ENCODE measurements around the gene E2F4.

E2F4 gene

DNA sequence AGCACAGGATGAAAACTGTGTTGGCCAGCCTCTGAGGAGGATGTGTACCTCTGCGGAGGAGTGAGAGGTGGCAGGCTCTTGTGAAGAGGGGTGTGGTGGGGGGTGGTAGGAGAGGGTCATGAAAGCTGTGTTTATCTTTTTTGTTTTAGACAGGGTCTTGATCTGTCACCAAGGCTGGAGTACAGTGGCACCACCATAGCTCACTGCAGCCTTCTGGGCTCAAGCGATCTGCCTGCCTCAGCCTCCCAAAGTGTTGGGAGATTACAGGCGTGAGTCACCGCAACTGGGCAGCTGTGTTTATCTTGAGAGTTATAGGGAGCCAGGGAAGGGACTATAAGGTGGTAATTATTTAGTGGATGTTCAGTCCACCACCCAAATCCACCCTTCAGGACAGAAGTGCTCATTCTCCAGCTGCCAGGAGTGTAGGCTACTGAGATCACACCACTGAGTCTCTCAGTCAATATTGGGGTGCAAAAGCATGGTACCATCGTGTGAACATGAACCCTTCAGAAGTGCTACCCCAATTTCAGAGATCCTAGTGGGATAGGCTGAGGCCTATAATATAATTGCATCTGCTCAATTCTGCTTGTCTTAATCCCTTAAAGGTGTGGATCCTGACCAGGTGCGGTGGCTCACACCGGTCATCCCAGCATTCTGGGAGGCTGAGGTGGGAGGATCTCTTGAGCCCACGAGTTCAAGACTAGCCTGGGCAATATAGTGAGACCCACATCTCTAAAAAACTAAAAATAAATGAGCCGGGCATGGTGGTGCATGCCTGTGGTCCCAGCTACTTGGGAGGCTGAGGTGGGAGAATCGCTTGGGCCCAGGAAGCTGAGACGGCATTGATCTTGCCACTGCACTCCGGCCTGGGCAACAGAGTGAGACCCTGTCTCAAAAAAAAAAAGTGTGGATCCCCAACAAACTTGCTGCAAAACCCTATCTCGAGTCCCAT is 1.2 kb upstream of the E2F4 start:
- DNase-seq (ENCODE audit: low spot score) = no peak

DNA sequence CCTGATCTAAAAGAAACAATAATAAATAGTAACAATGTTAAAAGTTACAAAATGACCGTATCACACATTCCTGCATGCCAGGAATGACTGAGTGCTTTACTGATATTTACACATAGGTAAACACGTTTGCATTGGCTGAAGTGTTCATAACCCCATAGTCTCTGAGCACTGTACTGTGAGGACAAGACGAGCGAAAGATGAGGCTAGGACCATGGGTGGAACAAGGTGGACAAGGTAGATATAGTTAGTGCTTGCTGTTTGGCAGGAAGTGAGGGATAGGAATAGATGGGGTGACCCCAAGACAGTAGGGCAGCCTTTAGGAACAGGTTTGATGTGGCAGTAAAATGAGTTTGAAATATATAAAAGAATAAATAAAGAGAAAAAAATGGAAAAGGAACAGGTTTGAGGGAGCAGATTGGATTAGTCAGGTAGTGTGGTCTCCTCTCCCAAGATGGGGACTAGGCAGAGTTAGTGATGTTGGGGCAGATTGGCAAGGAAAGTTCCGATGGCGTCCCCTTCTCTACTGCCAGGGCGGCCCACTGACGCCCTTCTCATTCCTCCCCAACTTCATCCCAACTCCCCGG is 452 bp upstream of the E2F4 start:
- DNase-seq (ENCODE audit: low spot score) = no peak

DNA sequence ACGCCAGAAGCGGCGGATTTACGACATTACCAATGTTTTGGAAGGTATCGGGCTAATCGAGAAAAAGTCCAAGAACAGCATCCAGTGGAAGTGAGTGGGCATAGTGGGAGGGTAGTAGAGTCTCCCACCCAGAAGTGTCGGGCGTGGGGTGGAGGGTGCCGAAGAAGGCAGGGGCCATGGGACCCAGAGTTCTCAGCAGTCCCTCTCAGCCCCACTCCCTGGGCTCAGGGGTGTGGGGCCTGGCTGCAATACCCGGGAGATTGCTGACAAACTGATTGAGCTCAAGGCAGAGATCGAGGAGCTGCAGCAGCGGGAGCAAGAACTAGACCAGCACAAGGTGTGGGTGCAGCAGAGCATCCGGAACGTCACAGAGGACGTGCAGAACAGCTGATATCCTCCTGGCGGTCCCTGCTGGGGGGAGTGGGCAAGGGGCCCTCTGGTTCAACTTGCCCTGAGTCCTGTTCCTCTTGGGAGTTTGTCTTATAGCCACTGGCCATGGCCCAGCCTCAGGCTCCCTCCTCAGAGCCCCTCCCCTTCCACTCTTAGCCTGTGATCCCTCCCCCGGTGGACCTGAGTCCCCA is 916 bp downstream of the E2F4 start:
- no peak for DNase-seq (ENCODE audit: low spot score)

- DNase-seq (ENCODE audit: low spot score) = no peak
Measured at GRCh38 chr16:67193536-67193935, 1.6 kb downstream of the E2F4 start.

- no peak for DNase-seq (ENCODE audit: low spot score)
Measured at GRCh38 chr16:67194260-67194659, 2.3 kb downstream of the E2F4 start.

GRCh38 chr16:67195676-67196075 is 3.7 kb downstream of the E2F4 start:
- DNase-seq (ENCODE audit: low spot score) = no peak

- no peak for DNase-seq (ENCODE audit: low spot score)
Measured at GRCh38 chr16:67196881-67197280, 4.9 kb downstream of the E2F4 start.

DNA sequence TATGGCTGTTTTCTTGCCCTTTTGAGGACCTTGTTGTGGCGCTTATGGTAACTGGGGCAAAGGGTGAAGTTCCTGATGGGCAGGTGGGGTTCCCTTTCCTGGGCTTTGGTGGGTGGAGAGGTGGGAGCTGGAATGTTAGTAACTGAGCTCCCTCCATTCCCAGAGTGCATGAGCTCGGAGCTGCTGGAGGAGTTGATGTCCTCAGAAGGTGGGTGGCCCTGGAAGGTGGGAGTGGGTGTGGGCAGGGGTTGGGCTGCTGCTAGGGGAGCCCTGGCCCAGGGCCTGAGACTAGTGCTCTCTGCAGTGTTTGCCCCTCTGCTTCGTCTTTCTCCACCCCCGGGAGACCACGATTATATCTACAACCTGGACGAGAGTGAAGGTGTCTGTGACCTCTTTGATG is 5.7 kb downstream of the E2F4 start:
- DNase-seq (ENCODE audit: low spot score) = no peak

DNA sequence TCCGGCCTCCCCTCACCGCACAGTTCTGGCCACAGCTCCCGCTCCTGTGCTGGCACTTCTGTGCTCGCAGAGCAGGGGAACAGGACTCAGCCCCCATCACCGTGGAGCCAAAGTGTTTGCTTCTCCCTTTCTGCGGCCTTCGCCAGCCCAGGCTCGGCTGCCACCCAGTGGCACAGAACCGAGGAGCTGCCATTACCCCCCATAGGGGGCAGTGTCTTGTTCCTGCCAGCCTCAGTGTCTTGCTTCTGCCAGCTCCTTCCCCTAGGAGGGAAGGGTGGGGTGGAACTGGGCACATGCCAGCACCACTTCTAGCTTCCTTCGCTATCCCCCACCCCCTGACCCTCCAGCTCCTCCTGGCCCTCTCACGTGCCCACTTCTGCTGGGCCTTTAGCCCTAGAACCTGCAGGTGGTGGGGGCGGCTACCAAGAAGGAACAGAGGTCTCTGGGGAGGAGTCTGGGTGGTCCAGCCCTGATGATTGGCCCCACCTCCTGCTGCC is 6.3 kb downstream of the E2F4 start:
- no peak for DNase-seq (ENCODE audit: low spot score)

GRCh38 chr16:67199011-67199807 is 7.3 kb downstream of the E2F4 start, which contains the start of gene ELMO3:
ELMO3 (plus strand) TSS chr16:67199131; CDS start chr16:67199327, 196 bp downstream.
- no peak for DNase-seq (ENCODE audit: low spot score)

DNA sequence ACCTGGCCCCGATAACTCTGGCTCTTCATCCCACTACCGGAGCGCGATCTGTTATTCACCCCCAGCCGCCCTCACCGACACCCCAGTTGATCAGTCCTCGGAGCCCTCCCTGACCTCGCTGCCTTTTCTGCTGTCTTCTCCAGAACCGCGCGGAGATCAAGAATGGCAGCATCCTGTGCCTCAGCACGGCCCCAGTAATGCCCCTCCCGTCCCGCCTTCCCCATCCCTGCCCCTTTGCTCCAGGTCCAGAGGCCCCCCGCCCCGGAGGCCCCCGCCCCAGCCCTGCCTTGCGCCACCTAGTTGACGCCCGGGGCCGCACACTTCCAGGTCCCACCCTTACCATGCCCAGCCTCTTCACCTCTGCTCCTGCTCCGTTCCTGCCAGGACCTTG is 7.8 kb downstream of the E2F4 start:
- DNase-seq (ENCODE audit: low spot score) = no peak

DNA sequence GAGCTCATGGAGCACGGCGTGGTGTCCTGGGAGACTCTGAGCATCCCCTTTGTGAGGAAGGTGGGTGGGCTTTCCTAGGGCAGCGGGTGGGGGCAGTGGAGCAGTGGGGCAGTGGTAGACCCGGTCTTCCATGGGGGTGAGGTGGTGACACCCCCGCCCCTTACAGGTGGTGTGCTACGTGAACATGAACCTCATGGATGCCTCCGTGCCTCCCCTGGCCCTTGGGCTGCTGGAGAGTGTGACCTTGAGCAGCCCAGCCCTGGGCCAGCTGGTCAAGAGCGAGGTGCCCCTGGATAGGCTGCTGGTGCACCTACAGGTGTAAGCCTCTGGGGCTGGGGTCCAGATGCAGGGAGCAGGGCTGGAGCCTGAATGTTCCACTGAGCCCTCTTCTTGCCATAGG is 8.5 kb downstream of the E2F4 start:
- no peak for DNase-seq (ENCODE audit: low spot score)

DNA sequence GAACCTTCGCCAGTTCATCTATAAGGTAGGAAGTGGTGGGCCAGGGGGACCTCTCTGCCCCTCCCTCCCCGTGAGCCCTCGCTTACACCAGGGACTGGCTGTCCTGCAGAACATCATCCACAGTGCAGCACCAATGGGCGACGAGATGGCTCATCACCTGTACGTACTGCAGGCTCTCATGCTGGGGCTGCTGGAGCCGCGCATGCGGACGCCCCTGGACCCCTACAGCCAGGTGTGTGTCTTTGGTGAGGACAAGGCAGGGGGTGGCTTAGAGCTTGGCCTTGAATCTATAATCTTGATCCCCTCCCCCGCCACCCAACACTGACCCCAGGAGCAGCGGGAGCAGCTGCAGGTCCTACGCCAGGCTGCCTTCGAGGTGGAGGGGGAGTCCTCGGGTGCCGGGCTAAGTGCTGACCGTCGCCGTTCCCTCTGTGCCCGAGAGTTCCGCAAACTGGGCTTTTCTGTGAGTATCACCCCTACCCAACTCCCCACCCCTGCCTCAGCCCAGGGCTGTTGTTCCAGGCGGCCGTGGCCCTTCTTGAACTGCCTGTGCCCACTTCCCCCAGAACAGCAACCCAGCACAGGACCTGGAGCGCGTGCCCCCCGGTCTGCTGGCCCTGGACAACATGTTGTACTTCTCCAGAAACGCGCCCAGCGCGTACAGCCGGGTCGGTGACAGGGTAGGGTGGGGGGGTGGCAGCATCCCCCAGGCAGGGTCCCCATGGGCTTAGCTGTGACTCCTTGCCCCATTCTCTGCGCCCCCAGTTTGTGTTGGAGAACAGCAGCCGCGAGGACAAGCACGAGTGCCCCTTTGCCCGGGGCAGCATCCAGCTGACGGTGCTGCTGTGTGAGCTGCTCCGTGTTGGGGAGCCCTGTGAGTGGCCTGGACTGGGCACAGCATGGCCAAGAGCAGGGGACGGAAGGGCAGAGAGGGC is 9.7 kb downstream of the E2F4 start:
- DNase-seq (ENCODE audit: low spot score) = no peak

DNA sequence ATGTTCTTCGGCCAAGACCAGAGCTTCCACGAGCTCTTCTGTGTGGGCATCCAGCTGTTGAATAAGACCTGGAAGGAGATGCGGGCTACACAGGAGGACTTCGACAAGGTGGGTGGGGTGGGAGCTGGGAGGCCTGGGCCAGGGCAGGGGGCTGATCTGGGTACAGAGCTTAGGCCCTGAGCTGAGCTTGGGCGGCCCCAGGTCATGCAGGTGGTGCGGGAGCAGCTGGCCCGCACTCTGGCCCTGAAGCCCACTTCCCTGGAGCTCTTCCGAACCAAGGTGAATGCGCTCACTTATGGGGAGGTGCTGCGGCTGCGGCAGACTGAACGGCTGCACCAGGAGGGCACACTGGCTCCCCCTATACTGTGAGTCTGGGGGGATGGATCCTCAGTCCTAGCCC is 10.5 kb downstream of the E2F4 start:
- DNase-seq (ENCODE audit: low spot score) = no peak

- no peak for DNase-seq (ENCODE audit: low spot score)
Measured at GRCh38 chr16:67202956-67203493, 11.1 kb downstream of the E2F4 start.

GRCh38 chr16:67204076-67204475 is 12.1 kb downstream of the E2F4 start:
- DNase-seq (ENCODE audit: low spot score) = no peak

DNA sequence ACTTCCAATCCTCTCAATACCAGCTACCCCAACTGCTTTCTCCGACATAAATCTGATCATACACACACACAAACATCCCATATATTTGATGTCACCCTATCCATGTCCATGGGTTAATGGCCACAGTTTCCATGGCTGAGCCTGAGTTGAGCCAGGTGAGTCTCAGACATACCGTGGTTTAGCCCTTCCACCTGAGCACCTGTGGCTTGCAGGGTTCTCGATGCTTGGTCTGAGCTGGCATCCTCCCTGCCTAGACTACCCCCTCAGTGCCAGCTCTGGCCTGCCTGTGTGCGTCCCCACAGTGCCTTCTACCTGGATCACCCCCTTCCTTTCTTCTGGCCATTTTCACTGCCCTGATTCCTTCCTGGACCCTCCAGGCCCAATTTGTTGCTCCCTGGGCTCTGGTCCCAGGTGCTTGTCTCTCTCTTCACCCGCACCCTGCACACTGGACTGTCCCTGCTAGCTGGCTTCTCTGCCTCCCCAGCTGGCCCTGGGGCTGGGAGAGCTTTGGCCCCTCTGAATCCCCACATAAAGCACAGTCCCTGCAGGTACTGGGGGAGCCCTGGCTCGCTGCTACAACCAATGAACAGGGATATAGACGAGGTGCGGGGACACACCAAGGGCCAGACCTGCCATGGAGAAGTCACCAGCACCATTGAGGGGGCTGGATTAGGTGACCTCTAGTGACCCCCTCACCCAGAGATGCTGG is 14.3 kb downstream of the E2F4 start:
- DNase-seq (ENCODE audit: low spot score) = no peak

- no peak for DNase-seq (ENCODE audit: low spot score)
Measured at GRCh38 chr16:67206838-67207248, 14.9 kb downstream of the E2F4 start.

DNA sequence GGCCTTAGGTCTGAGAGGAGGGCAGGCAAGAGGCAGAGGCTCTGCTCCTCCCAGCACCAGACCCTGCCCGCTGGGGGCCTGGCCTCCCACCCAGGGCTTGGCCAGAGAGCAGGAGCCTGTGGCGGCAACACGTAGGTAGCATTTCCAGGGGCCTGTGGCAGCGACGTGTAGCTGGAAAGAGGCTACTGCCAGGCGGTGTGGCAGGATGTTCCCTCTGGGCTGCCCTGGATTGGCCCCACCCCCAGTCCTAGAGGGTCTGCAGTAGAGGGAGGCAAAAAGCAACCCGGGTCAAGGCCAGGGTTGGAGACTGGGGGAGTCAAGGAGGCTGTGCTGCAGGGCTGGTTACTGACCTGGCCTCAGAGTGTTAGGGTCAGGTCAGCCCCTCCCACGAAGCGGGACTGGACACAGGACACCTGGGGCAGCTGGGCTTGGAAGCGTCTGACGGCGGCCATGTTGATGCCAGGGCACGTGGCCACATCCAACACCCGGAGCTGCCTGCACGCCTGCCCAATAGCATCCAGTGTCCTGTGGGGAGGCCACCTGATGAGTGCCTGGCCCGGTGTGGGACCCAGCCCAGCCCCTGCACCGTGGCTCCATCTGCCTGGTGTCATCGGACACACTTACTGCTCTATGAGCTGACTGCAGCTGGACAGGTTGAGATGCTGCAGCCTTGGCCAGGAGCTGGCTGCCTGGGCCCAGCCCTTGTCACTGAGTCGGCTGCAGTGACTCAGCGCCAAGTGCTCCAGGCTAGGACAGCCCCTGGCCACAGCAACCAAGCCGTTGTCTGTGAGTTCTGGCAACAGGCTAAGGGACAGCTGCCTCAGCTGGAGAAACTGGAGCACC is 15.5 kb downstream of the E2F4 start:
- DNase-seq (ENCODE audit: low spot score) = no peak
